GM18907 (cell line): Measurements from ENCODE around the gene FBXL17.
"Not testable (repeated sequence)": the region's sequence is repeated elsewhere in the genome, so short reads cannot be mapped to it uniquely, and the experiment has no call there.

Experiments used
- ATAC-seq: cut with Tn5 transposase; IDR thresholded peaks from one replicate; pipeline ENCODE4 v1.9.1; 2021; ENCODE audit warnings: mild to moderate bottlenecking, moderate library complexity; ENCODE audit not compliant: unreplicated experiment

FBXL17 gene

GRCh38 chr5:108171759-108172158, 210.1 kb downstream of the FBXL17 start:
- ATAC-seq: no peak

DNA sequence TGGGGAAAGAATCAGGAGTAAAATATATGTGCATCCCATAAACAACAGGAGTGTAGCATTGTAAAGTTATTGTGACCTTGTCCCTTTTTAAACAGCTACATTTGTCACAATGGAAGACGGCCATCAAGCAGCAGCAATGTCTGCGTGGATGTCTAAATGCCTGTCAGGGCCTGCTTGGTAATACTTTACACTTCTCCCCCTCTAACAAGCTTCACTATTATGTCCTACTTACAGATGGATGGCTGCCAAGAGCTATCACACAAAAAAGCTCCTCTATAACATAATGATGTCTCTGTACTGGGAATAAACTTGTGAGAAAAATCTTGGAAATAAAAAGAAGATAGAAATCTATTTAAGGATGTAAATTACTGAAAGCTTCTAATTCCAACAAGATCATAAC, 213.0 kb downstream of the FBXL17 start:
- ATAC-seq: no peak

DNA sequence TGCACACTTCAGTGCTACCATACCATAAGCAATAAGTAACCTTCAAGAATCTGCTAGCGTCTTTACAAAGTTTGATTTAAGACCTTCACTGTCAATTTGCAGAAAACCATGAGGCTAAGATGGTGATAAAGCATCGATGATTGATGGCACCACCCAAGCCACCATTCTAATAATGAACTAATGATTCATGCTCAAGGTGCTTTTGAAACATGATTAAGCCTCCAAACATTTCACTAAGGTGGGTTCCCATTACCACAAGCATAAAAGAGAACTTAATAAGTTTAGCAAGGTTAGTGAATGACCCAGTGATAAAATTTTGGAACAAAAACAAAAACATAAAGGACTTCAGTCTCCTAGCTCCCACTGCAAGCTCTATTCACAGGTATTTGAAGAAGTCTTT, 214.7 kb downstream of the FBXL17 start:
- no peak for ATAC-seq

GRCh38 chr5:108164574-108164973, 217.3 kb downstream of the FBXL17 start:
- no peak for ATAC-seq

GRCh38 chr5:108152854-108153253, 229.0 kb downstream of the FBXL17 start:
- not testable (repeated sequence) for ATAC-seq

- ATAC-seq: no peak
Observed at GRCh38 chr5:108149369-108149768, 232.5 kb downstream of the FBXL17 start.

DNA sequence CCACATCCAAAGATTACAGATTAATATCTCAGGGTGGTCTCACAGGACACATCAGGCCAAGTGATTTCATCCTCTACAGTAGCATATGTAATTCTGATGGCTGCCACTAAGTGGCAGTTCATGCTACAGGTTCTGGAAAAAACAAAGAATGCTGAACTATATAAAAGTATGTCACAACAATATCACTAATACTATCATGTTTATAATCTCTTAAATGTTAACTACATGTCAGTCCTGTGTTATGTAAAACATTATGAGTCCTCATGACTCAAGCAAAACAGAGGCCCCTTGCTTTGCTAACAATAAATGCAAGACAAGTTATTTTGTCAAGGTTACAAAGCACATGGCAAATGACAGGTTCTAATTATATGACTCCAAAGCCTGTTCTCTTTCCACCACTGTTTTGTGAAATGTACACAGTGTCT, 233.2 kb downstream of the FBXL17 start:
- ATAC-seq: peak; percentile 86

DNA sequence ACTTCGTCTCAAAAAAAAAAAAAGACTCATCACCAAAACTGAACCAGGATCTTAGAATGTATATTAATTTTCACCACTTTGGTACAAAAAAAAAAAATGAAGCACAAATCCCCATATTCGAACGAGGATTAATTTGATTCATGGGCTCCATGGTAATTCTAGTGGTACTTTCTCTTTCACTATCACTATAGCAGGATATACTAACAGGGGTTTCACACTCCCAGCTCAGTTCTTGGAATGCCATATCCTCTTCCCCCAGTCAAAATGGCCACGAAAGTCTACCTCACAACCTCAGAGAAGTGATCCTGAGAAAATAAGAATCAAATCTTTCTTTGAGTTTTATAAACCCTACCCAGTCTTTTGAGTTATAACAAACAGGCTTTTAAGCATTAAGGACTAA, 235.7 kb downstream of the FBXL17 start:
- no peak for ATAC-seq

DNA sequence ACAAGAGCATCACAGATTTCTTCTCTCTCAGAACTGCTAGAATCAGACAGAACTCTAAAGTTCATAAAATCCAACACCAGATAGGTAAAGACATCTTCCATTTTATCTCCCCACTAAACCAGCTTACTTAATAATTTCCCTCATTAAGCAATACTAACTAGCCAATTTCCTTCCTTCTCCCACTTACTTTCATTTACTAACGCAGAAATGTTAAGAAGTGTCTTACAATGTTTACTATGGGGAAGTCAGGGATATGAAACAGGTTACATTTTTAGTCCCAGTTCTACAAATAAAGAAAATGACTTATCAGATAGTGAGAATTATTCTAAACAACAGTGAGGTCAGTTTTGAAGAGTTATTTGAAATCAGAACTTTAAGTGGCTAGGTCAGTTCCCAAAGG, 236.5 kb downstream of the FBXL17 start:
- no peak for ATAC-seq

GRCh38 chr5:108144332-108144731, 237.6 kb downstream of the FBXL17 start:
- no peak for ATAC-seq

DNA sequence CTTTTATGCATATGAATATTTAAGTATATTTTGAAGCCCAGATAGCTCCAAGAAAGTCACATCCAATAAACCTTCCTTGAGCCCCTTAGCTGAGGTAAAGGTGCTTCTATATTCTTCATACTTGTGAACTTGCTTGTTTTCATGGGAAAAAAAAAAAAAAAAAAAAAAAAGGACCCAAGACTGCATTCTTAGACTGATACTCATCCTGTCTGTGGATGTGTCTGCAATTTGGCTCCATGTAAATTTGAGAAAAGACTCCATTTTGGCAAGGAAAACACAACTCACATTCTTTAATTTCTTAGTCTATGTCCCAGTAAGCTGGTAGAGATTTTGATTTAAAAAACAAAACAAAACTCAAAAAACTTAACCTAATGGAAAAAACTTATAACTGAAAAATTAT, 238.3 kb downstream of the FBXL17 start:
- no peak for ATAC-seq

DNA sequence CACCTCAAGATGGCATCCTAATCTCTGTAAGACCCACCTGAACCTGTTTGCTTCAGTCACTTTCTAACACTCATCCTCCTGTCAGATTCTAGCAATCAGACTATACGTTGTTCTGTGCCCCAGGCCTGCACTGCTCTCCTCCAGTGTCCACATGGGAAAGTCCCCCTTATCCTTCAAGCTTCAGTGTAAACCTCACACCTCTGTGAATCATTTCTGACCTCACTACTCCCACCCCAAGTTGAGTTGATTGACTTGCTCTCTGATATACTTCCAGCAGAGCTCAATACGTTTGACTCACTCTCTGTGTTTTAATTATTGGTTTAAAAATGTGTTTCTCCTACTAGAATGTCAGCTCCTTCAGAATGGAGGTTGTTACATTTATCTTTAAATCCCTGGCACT, 240.2 kb downstream of the FBXL17 start:
- ATAC-seq: peak; percentile 71

DNA sequence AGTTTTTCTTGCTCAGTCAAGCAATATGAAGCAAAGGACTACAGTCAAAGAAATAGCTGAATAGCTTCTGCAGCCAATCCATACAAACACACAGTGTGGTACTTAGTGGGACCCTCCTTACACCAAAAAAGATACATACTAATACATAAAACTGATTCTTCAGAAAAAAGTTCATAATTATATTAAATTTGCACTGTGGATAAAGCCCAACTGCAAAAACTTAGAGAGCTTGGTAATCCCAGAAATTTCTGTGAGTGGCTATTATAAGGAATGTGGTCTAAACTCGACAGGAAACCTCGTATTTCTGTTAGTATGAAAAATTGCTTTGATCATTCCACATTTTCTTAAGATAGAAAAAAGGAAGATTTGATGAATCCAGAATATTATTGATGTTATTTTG, 245.4 kb downstream of the FBXL17 start:
- no peak for ATAC-seq

- no peak for ATAC-seq
Observed at GRCh38 chr5:108129129-108129528, 252.8 kb downstream of the FBXL17 start.

DNA sequence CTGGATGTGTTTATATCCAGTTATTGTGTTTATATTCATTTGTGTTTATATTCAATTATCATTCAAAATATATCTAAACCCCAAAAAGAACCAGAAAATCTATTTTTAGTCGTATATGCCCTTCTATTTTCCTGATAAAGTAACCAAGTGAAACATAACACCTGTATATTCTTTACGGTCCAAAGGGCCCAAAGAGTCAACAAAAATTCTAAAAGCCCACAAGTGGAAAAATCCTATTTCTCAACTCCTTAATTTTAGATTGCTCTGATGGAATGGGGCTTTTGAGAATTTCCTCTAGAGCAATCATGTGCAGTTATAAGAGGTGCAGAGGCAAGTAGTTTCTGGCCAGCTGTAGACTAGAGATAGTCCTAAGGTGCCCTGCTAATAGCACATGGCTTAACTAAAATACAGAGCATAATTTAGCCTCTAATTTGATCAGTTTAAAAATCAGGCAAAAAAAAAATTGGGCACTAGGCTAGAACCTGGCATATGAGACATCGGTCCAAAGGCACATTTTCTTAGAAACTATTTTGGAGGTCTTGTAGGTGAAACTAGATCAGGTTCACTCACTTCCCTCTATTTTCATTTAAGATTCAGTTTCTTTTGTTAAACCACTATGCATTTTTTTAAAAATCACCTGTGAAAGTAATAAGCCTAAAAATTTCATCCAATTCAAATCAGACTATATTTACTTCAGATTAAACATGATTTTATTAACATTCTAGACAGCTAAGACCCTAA, 256.0 kb downstream of the FBXL17 start:
- ATAC-seq: no peak

- no peak for ATAC-seq
Observed at GRCh38 chr5:108124596-108124995, 257.3 kb downstream of the FBXL17 start.

DNA sequence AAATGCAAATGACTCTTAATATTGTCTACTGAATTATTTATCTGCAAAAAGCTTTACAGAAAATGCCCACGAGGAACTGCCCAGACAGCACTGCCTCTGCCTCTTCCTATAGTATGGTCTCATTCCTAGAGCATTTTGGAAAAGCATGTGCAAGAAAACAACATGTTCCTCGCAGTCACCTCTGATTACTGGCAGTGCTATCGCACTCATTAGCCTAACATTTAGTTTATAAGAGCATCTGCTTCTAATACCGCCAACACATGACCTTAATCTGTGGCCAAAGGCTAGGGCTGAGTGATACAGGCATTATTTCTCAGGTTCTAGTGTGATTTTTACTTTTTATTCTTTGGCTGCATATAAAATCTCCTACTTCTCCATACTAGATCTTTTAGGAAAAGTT, 259.2 kb downstream of the FBXL17 start:
- no peak for ATAC-seq

GRCh38 chr5:108118813-108119514, 262.9 kb downstream of the FBXL17 start:
- no peak for ATAC-seq

DNA sequence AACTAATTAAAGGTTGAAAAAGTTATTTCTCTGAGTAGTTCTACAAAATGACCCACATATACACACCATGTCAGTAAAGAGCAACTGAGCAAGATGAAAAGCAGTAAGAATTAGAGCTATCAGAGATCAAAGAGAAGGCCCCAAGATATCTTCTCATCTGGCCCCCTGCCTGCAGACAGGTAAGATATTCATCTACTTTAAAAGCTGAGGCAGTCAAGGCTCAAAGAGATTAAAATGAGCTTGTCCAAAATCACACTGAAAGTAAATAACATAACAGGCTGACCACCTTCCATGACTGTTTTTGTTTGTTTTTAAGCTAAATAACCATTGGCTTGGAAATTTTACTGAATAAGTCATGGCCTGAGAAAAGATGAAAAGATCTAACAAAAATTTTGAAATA, 266.2 kb downstream of the FBXL17 start:
- no peak for ATAC-seq

DNA sequence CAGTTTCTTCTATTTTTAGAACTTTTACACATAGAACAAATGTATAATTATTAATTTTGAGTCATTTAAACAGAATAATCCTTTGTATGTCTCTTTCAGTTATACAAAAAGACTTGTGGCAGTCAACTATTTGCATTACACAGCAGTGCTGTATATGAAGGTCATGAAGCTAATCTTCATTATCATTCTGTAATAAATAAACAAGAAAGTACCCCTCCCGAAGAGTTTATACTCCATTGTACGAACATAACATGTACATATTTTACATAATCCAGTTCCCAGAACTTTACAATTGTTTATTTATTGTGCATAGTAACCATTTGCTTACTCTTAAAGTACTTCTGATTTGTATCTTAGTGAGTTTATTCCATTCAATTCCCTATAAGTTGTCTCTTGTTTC, 267.9 kb downstream of the FBXL17 start:
- no peak for ATAC-seq

- no peak for ATAC-seq
Observed at GRCh38 chr5:108111736-108112135, 270.2 kb downstream of the FBXL17 start.

- ATAC-seq: no peak
Observed at GRCh38 chr5:108109059-108109458, 272.8 kb downstream of the FBXL17 start.

GRCh38 chr5:108104448-108104847, 277.4 kb downstream of the FBXL17 start:
- no peak for ATAC-seq
